ENCODE results near the gene ZNF770. TPM values are rescaled to one million over a fixed set of nuclear protein-coding genes. Genes with fewer than 3 reads are reported as not detected.

ZNF770 gene
- total and polyA plus RNA-seq, 2 donors (not counting 3 experiments of a cell fraction or from before 2014, with no cell fraction given) = 6.4 to 30.3 TPM

GRCh38 chr15:35013370-35013769, 25.3 kb upstream of the ZNF770 start:
- Histone ChIP-seq H3K4me3 (replicated peaks in 1 of 3; ENCODE audit: insufficient read depth in 1 of 3, low read depth in 1 of 3, low read length in 3 of 3) (no peak overlapping the region), H3K27ac (ENCODE audit: insufficient read depth, low read depth, low read length) (no peak overlapping the region), H4K20me1 (replicated peaks; ENCODE audit: control insufficient read depth, extremely low read depth, insufficient read depth, low read length) (no peaks in the 10 kb centered on the region), H3K27me3 (ENCODE audit: control insufficient read depth in 2 of 2, insufficient read depth in 2 of 2, low read length in 2 of 2) (peaks cover 0 to 3% of the 10 kb centered on the region in 2 experiments), H3K4me2 (ENCODE audit: insufficient read depth, low read length) (no peak overlapping the region), H3K79me2 (ENCODE audit: control insufficient read depth, insufficient read depth, low read length) (no peaks in the 10 kb centered on the region), H3K9ac (replicated peaks; ENCODE audit: extremely low read depth, insufficient read depth, low read length) (no peak overlapping the region), H3K36me3 (ENCODE audit: control insufficient read depth in 2 of 2, extremely low read depth in 1 of 2, insufficient read depth in 2 of 2, low read length in 2 of 2) (no peaks in the 10 kb centered on the region), H3K9me3 (replicated peaks; ENCODE audit: control insufficient read depth, insufficient read depth, low read length) (no peaks in the 10 kb centered on the region), H3K4me1 (ENCODE audit: control insufficient read depth, extremely low read depth, insufficient read depth, low read length) (no peaks in the 10 kb centered on the region), H3K9me1 (replicated peaks; ENCODE audit: control insufficient read depth, extremely low read depth, insufficient read depth, low read length) (no peaks in the 10 kb centered on the region), H2AFZ (ENCODE audit: low read depth, low read length) (no peak overlapping the region)
- dilution Hi-C loops (cut with MboI; ENCODE audit: extremely low pct_ligation_motif_present, low sequenced_read_pairs) = no loop called here
- no TSS peak for BruUV-seq (replicated peaks)
- FAIRE-seq (no peak), DNase-seq (ENCODE audit: low read depth, low spot score) (no peak)
- ChIA-PET POLR2A (no interaction called here), CTCF (interaction anchor here (1.3 kb wide), 1 partner anchor 10 kb away, joined by 5 read pairs; no protein-coding TSS in a partner anchor)
- TF ChIP-seq POLR2A (IDR thresholded peaks at IDR 0.05; ENCODE audit: low read depth, low read length) (no peak), CTCF (IDR thresholded peaks at IDR 0.05; ENCODE audit: extremely low read depth in 1 of 2, insufficient read depth in 1 of 2, low read depth in 1 of 2, low read length in 2 of 2) (no peak), POLR2AphosphoS5 (IDR thresholded peaks at IDR 0.05; ENCODE audit: insufficient read depth, low read depth, low read length) (no peak), MYC (IDR thresholded peaks at IDR 0.05; ENCODE audit: low read depth, low read length) (no peak), MAX (IDR thresholded peaks at IDR 0.05; ENCODE audit: insufficient read depth, insufficient read length) (no peak), EZH2 (IDR thresholded peaks at IDR 0.05; ENCODE audit: borderline replicate concordance, low read depth, low read length, severe bottlenecking) (no peak), JUN (IDR thresholded peaks at IDR 0.05; ENCODE audit: borderline replicate concordance, insufficient read depth, insufficient read length, low read depth) (no peak), FOS (IDR thresholded peaks at IDR 0.05; ENCODE audit: borderline replicate concordance, insufficient read depth, low read length) (no peak), GATA2 (IDR thresholded peaks at IDR 0.05; ENCODE audit: insufficient read depth, insufficient read length, low read depth, low read length) (no peak)
- intact Hi-C loops (cut with micrococcal nuclease) = no loop called here
